Neural cell (in vitro differentiated cells): ENCODE measurements around the gene LRMDA. TPM values are rescaled to one million over a fixed set of nuclear protein-coding genes. Genes with fewer than 3 reads are reported as not detected.
A peak's percentile ranks its signal among the peaks of the same experiment; 100 is the strongest.

Experiments used
- H2AFZ ChIP-seq: fragments of 200-600, 300-800 bp; sonication (generic), shearing (Covaris generic); 2 replicates; pipeline ENCODE4 v1.6.0; 2014; ENCODE audit warnings: low read depth, mild to moderate bottlenecking, antibody characterized with exemption, low read length, moderate library complexity
- H3F3A ChIP-seq: fragments of 200-600 bp; shearing (Covaris generic); 2 replicates; pipeline ENCODE4 v1.6.1; 2016; ENCODE audit warnings: mild to moderate bottlenecking, moderate library complexity, mixed read lengths, antibody characterized with exemption, low read length; ENCODE audit not compliant: insufficient read depth, poor library complexity, severe bottlenecking
- H3K27ac ChIP-seq: fragments of 200-600, 300-800 bp; sonication (generic), shearing (Covaris generic); 2 replicates; pipeline ENCODE4 v1.5.1; 2014; ENCODE audit warnings: mild to moderate bottlenecking, low read length, moderate library complexity
- H3K27me3 ChIP-seq: fragments of 300-800, 200-600 bp; sonication (generic), shearing (Covaris generic); 2 replicates; pipeline ENCODE4 v1.6.0; 2014; ENCODE audit warnings: mild to moderate bottlenecking, low read depth, low read length, moderate library complexity; ENCODE audit not compliant: insufficient read depth
- H3K36me3 ChIP-seq: fragments of 300-800, 200-600 bp; sonication (generic), shearing (Covaris generic); 2 replicates; pipeline ENCODE4 v1.5.1; 2014; ENCODE audit warnings: mild to moderate bottlenecking, antibody characterized with exemption, low read length, moderate library complexity; ENCODE audit not compliant: insufficient read depth
- H3K4me2 ChIP-seq: fragments of 300-800, 200-600 bp; sonication (generic), shearing (Covaris generic); 2 replicates; pipeline ENCODE4 v1.6.0; 2014; ENCODE audit warnings: mild to moderate bottlenecking, low read length
- H3K4me3 ChIP-seq: fragments of 300-800, 200-600 bp; sonication (generic), shearing (Covaris generic); 2 replicates; pipeline ENCODE4 v1.5.1; 2014; ENCODE audit warnings: mild to moderate bottlenecking, low read length, moderate library complexity
- H3K79me2 ChIP-seq: fragments of 200-600 bp; shearing (Covaris generic); replicated peaks from 2 replicates; pipeline ENCODE4 v1.6.0; 2014; ENCODE audit warnings: mild to moderate bottlenecking, low read length, moderate library complexity; ENCODE audit not compliant: insufficient read depth
- H3K9ac ChIP-seq: fragments of 300-800, 200-600 bp; sonication (generic), shearing (Covaris generic); 2 replicates; pipeline ENCODE4 v1.6.1; 2016; ENCODE audit warnings: mild to moderate bottlenecking, low read length, mixed read lengths
- H3K9me2 ChIP-seq: fragments of 200-600 bp; shearing (Covaris generic); 2 replicates; pipeline ENCODE4 v1.6.1; 2016; ENCODE audit warnings: mild to moderate bottlenecking, low read length, mixed read lengths; ENCODE audit not compliant: insufficient read depth
- H3K9me3 ChIP-seq: fragments of 200-600, 300-800 bp; sonication (generic), shearing (Covaris generic); 2 replicates; pipeline ENCODE4 v1.6.1; 2016; ENCODE audit warnings: mild to moderate bottlenecking, mixed run types, low read length, moderate library complexity, mixed read lengths
- H4K20me1 ChIP-seq: fragments of 200-600 bp; shearing (Covaris generic); 2 replicates; pipeline ENCODE4 v1.6.1; 2016; ENCODE audit warnings: mild to moderate bottlenecking, mixed run types; ENCODE audit not compliant: insufficient read depth
- CTCF ChIP-seq: fragments of 450-650 bp; IDR thresholded peaks from 2 replicates; pipeline ENCODE4 v1.5.1; 2014; ENCODE audit warnings: antibody characterized with exemption, mild to moderate bottlenecking, moderate library complexity; ENCODE audit not compliant: poor library complexity, severe bottlenecking
- EP300 ChIP-seq: fragments of 450-650 bp; conservative IDR thresholded peaks from 2 replicates; pipeline ENCODE4 v1.6.1; 2014; ENCODE audit warnings: antibody characterized with exemption, mild to moderate bottlenecking, moderate library complexity; ENCODE audit not compliant: poor library complexity, severe bottlenecking
- EZH2 ChIP-seq: fragments of 200-600, 300-800 bp; shearing (Covaris generic), sonication (generic); IDR thresholded peaks from 2 replicates; pipeline ENCODE4 v1.6.1; 2014; ENCODE audit warnings: antibody characterized with exemption, low read length, borderline replicate concordance, mild to moderate bottlenecking; ENCODE audit not compliant: insufficient read depth, poor library complexity, severe bottlenecking
- MXI1 ChIP-seq: fragments of 450-650 bp; conservative IDR thresholded peaks from 2 replicates; pipeline ENCODE4 v1.6.1; 2014; ENCODE audit warnings: antibody characterized with exemption, mild to moderate bottlenecking; ENCODE audit not compliant: poor library complexity, severe bottlenecking
- POLR2AphosphoS5 ChIP-seq: IDR thresholded peaks from 2 replicates; pipeline ENCODE4 v1.6.1; 2012
- RAD21 ChIP-seq: fragments of 450-650 bp; conservative IDR thresholded peaks from 2 replicates; pipeline ENCODE4 v1.6.1; 2014; ENCODE audit warnings: antibody characterized with exemption, mild to moderate bottlenecking, moderate library complexity
- REST ChIP-seq: IDR thresholded peaks from 2 replicates; pipeline ENCODE4 v1.6.1; 2012; ENCODE audit warnings: borderline replicate concordance
- SMC3 ChIP-seq: fragments of 450-650 bp; conservative IDR thresholded peaks from 2 replicates; pipeline ENCODE4 v1.6.1; 2014; ENCODE audit warnings: antibody characterized with exemption, mild to moderate bottlenecking, moderate library complexity; ENCODE audit not compliant: poor library complexity
- TAF1 ChIP-seq: IDR thresholded peaks from 2 replicates; pipeline ENCODE4 v1.6.1; 2012; ENCODE audit warnings: low read depth
- polyA plus RNA-seq: library from polyadenylated mRNA; depleted of rRNA; stranded (reverse); fragments of >200 nt; gene quantifications from 2 replicates; pipeline ENCODE4 v1.2.3, GENCODE V29; 2014

LRMDA gene
- polyA plus RNA-seq, 1 donor from 2014 or later = 5.6 TPM

DNA sequence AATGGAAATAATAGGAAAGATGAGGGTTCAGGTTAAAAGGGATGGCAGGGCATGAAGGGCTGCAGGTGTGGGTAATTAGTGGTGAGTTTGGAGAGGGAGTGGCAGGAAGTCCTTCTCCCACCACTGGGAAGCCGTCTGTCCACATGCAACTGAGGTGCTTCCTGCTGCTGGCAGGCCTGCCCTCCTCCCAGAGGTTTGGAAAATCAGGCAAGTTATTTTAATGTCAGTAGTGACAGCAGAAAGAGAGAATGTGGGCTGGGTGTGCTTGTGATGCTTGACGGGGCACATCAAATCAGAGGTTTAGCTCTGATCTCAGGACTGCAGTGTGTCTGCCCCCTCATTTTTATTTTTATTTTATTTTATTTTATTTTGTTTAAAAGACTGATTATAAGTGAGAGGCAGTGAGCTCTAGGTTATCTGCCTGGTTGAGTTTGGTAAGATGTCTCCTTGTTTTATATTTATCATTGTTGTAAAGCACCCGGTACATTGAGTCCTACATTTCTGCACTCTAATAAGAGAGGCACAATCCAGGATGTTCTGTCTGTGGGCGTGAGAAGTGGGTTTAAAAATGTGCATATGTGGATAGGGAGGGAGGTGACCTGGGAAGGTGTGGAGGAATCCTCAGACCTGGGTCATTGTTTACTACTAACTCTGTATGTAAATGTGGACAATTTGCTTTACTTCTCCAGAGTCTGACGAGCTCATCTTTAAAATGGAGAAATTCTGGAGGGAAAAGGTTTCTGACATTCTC is 504.4 kb downstream of the LRMDA start:
- no peaks in the 10 kb centered on the region for H3F3A ChIP-seq
- H3K4me2 ChIP-seq = no peak overlapping the region
- no peak for TF ChIP-seq RAD21
- TF ChIP-seq TAF1 = no peak
- no peak for TF ChIP-seq SMC3
- no peak for TF ChIP-seq POLR2AphosphoS5
- no peak for TF ChIP-seq CTCF
- TF ChIP-seq EZH2 = no peak
- no peak for TF ChIP-seq REST
- TF ChIP-seq EP300 = no peak
- no peak for TF ChIP-seq MXI1
- H3K9ac ChIP-seq = no peak overlapping the region
- no peak overlapping the region for H2AFZ ChIP-seq
- H3K9me2 ChIP-seq = no peaks in the 10 kb centered on the region
- H3K4me3 ChIP-seq = no peak overlapping the region
- H3K27ac ChIP-seq = peak overlapping the region; percentile 10
- no peaks in the 10 kb centered on the region for H3K9me3 ChIP-seq
- H3K36me3 ChIP-seq = no peaks in the 10 kb centered on the region
- no peaks in the 10 kb centered on the region for H3K27me3 ChIP-seq
- no peaks in the 10 kb centered on the region for H4K20me1 ChIP-seq
- no peaks in the 10 kb centered on the region for H3K79me2 ChIP-seq

DNA sequence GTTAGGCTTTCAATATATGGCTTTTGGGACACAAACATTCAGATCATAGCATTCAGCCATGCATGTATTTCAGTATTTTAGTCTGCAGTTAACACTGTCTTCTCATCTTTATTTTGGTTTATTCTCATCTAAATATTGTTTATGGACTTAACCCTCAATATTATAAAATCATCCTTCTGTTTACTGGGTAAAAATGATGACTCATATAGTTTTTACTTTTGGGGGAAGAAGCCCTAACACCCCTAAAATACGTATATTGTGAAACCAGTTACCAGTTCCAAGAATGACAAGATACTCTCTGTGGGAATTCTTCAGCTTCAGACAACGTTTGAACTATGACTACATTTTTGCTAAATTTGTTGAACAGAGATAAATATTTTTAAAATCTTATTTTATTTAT is 505.4 kb downstream of the LRMDA start:
- H3K9ac ChIP-seq = no peak overlapping the region

More for the DNA sequence above, 505.4 kb downstream of the LRMDA start:
- Histone ChIP-seq H4K20me1 (no peaks in the 10 kb centered on the region), H3K36me3 (no peaks in the 10 kb centered on the region), H3K27me3 (no peaks in the 10 kb centered on the region), H3K27ac (no peak overlapping the region), H3F3A (no peaks in the 10 kb centered on the region), H3K9me3 (no peaks in the 10 kb centered on the region), H3K79me2 (no peaks in the 10 kb centered on the region), H3K4me3 (no peak overlapping the region), H3K9me2 (no peaks in the 10 kb centered on the region), H3K4me2 (no peak overlapping the region), H2AFZ (no peak overlapping the region)
- no peak for TF ChIP-seq REST
- no peak for TF ChIP-seq SMC3
- no peak for TF ChIP-seq MXI1
- no peak for TF ChIP-seq TAF1
- TF ChIP-seq EP300 = no peak
- TF ChIP-seq CTCF = no peak
- TF ChIP-seq POLR2AphosphoS5 = no peak
- TF ChIP-seq EZH2 = no peak
- no peak for TF ChIP-seq RAD21
